ENCODE measurements around the gene KCNK16.
A peak's percentile ranks its signal among the peaks of the same experiment; 100 is the strongest.

The KCNK16 gene

GRCh38 chr6:39322306-39322850 lies at the start of gene KCNK16:
Gene KCNK16, minus strand, starts transcription at chr6:39322702. Its CDS starts 162 bp downstream, at chr6:39322540.
- H3K36me3 ChIP-seq (ENCODE audit: control insufficient read depth, insufficient read depth, low read length), result no peaks in the 10 kb centered on the region
- H3K27me3 ChIP-seq (ENCODE audit: control insufficient read depth, insufficient read depth, low read length), result no peaks in the 10 kb centered on the region
- peak within 1 kb of the TSS; percentile 9 for H3K9ac ChIP-seq (ENCODE audit: low read length)
- H3K4me1 ChIP-seq (ENCODE audit: control insufficient read depth, insufficient read depth, low read length), result no peaks in the 10 kb centered on the region
- no peak within 1 kb of the TSS for H3K4me3 ChIP-seq (ENCODE audit: low read length)
- H3K9me3 ChIP-seq (ENCODE audit: control insufficient read depth, low read length), result no peaks in the 10 kb centered on the region

- H3K4me3 ChIP-seq (ENCODE audit: low read length), result no peak overlapping the region
- H3K27me3 ChIP-seq (ENCODE audit: control insufficient read depth, insufficient read depth, low read length), result peaks cover 4% of the 10 kb centered on the region
- H3K36me3 ChIP-seq (ENCODE audit: control insufficient read depth, insufficient read depth, low read length), result no peaks in the 10 kb centered on the region
- no peak overlapping the region for H3K9ac ChIP-seq (ENCODE audit: low read length)
- no peaks in the 10 kb centered on the region for H3K9me3 ChIP-seq (ENCODE audit: control insufficient read depth, low read length)
- H3K4me1 ChIP-seq (ENCODE audit: control insufficient read depth, insufficient read depth, low read length), result no peaks in the 10 kb centered on the region
Measured at GRCh38 chr6:39370390-39370789, 47.9 kb upstream of the KCNK16 start.

- Histone ChIP-seq H3K4me1 (ENCODE audit: control insufficient read depth, insufficient read depth, low read length) (no peaks in the 10 kb centered on the region), H3K36me3 (ENCODE audit: control insufficient read depth, insufficient read depth, low read length) (no peaks in the 10 kb centered on the region), H3K27me3 (ENCODE audit: control insufficient read depth, insufficient read depth, low read length) (peaks cover 4% of the 10 kb centered on the region), H3K9ac (ENCODE audit: low read length) (no peak overlapping the region), H3K4me3 (ENCODE audit: low read length) (no peak overlapping the region), H3K9me3 (ENCODE audit: control insufficient read depth, low read length) (no peaks in the 10 kb centered on the region)
Measured at GRCh38 chr6:39369987-39370386, 47.5 kb upstream of the KCNK16 start.

- Histone ChIP-seq H3K4me3 (ENCODE audit: low read length) (no peak overlapping the region), H3K9me3 (ENCODE audit: control insufficient read depth, low read length) (no peaks in the 10 kb centered on the region), H3K27me3 (ENCODE audit: control insufficient read depth, insufficient read depth, low read length) (peaks cover 4% of the 10 kb centered on the region), H3K36me3 (ENCODE audit: control insufficient read depth, insufficient read depth, low read length) (no peaks in the 10 kb centered on the region), H3K4me1 (ENCODE audit: control insufficient read depth, insufficient read depth, low read length) (no peaks in the 10 kb centered on the region), H3K9ac (ENCODE audit: low read length) (no peak overlapping the region)
Measured at GRCh38 chr6:39367700-39368099, 45.2 kb upstream of the KCNK16 start.

- H3K27me3 ChIP-seq (ENCODE audit: control insufficient read depth, insufficient read depth, low read length), result peaks cover 4% of the 10 kb centered on the region
- H3K36me3 ChIP-seq (ENCODE audit: control insufficient read depth, insufficient read depth, low read length), result no peaks in the 10 kb centered on the region
- H3K9me3 ChIP-seq (ENCODE audit: control insufficient read depth, low read length), result no peaks in the 10 kb centered on the region
- no peak overlapping the region for H3K9ac ChIP-seq (ENCODE audit: low read length)
- H3K4me3 ChIP-seq (ENCODE audit: low read length), result no peak overlapping the region
- no peaks in the 10 kb centered on the region for H3K4me1 ChIP-seq (ENCODE audit: control insufficient read depth, insufficient read depth, low read length)
Measured at GRCh38 chr6:39366931-39367618, 44.6 kb upstream of the KCNK16 start.

- Histone ChIP-seq H3K27me3 (ENCODE audit: control insufficient read depth, insufficient read depth, low read length) (no peaks in the 10 kb centered on the region), H3K9me3 (ENCODE audit: control insufficient read depth, low read length) (no peaks in the 10 kb centered on the region), H3K36me3 (ENCODE audit: control insufficient read depth, insufficient read depth, low read length) (no peaks in the 10 kb centered on the region), H3K4me1 (ENCODE audit: control insufficient read depth, insufficient read depth, low read length) (no peaks in the 10 kb centered on the region), H3K9ac (ENCODE audit: low read length) (no peak overlapping the region), H3K4me3 (ENCODE audit: low read length) (no peak overlapping the region)
Measured at GRCh38 chr6:39365281-39366074, 43.0 kb upstream of the KCNK16 start.

- H3K36me3 ChIP-seq (ENCODE audit: control insufficient read depth, insufficient read depth, low read length), result no peaks in the 10 kb centered on the region
- H3K9ac ChIP-seq (ENCODE audit: low read length), result no peak overlapping the region
- H3K4me3 ChIP-seq (ENCODE audit: low read length), result no peak overlapping the region
- H3K4me1 ChIP-seq (ENCODE audit: control insufficient read depth, insufficient read depth, low read length), result no peaks in the 10 kb centered on the region
- H3K27me3 ChIP-seq (ENCODE audit: control insufficient read depth, insufficient read depth, low read length), result no peaks in the 10 kb centered on the region
- no peaks in the 10 kb centered on the region for H3K9me3 ChIP-seq (ENCODE audit: control insufficient read depth, low read length)
Measured at GRCh38 chr6:39363280-39363679, 40.8 kb upstream of the KCNK16 start.

GRCh38 chr6:39362487-39362865 lies 40.0 kb upstream of the KCNK16 start:
- Histone ChIP-seq H3K4me1 (ENCODE audit: control insufficient read depth, insufficient read depth, low read length) (no peaks in the 10 kb centered on the region), H3K27me3 (ENCODE audit: control insufficient read depth, insufficient read depth, low read length) (no peaks in the 10 kb centered on the region), H3K4me3 (ENCODE audit: low read length) (no peak overlapping the region), H3K9me3 (ENCODE audit: control insufficient read depth, low read length) (no peaks in the 10 kb centered on the region), H3K36me3 (ENCODE audit: control insufficient read depth, insufficient read depth, low read length) (no peaks in the 10 kb centered on the region), H3K9ac (ENCODE audit: low read length) (no peak overlapping the region)

- Histone ChIP-seq H3K4me1 (ENCODE audit: control insufficient read depth, insufficient read depth, low read length) (no peaks in the 10 kb centered on the region), H3K9ac (ENCODE audit: low read length) (no peak overlapping the region), H3K27me3 (ENCODE audit: control insufficient read depth, insufficient read depth, low read length) (no peaks in the 10 kb centered on the region), H3K9me3 (ENCODE audit: control insufficient read depth, low read length) (no peaks in the 10 kb centered on the region), H3K36me3 (ENCODE audit: control insufficient read depth, insufficient read depth, low read length) (no peaks in the 10 kb centered on the region), H3K4me3 (ENCODE audit: low read length) (no peak overlapping the region)
Measured at GRCh38 chr6:39361657-39362486, 39.4 kb upstream of the KCNK16 start.

GRCh38 chr6:39360378-39360777 lies 37.9 kb upstream of the KCNK16 start:
- Histone ChIP-seq H3K27me3 (ENCODE audit: control insufficient read depth, insufficient read depth, low read length) (no peaks in the 10 kb centered on the region), H3K9me3 (ENCODE audit: control insufficient read depth, low read length) (no peaks in the 10 kb centered on the region), H3K4me3 (ENCODE audit: low read length) (no peak overlapping the region), H3K4me1 (ENCODE audit: control insufficient read depth, insufficient read depth, low read length) (no peaks in the 10 kb centered on the region), H3K36me3 (ENCODE audit: control insufficient read depth, insufficient read depth, low read length) (no peaks in the 10 kb centered on the region), H3K9ac (ENCODE audit: low read length) (no peak overlapping the region)

- H3K27me3 ChIP-seq (ENCODE audit: control insufficient read depth, insufficient read depth, low read length), result no peaks in the 10 kb centered on the region
- H3K9me3 ChIP-seq (ENCODE audit: control insufficient read depth, low read length), result no peaks in the 10 kb centered on the region
- H3K9ac ChIP-seq (ENCODE audit: low read length), result no peak overlapping the region
- H3K4me1 ChIP-seq (ENCODE audit: control insufficient read depth, insufficient read depth, low read length), result no peaks in the 10 kb centered on the region
- no peak overlapping the region for H3K4me3 ChIP-seq (ENCODE audit: low read length)
- no peaks in the 10 kb centered on the region for H3K36me3 ChIP-seq (ENCODE audit: control insufficient read depth, insufficient read depth, low read length)
Measured at GRCh38 chr6:39357998-39358686, 35.6 kb upstream of the KCNK16 start.

All from mucosa of stomach (tissue), 1 donor.